ENCODE data around the gene IGIP. TPM values are rescaled to one million over a fixed set of nuclear protein-coding genes. Genes with fewer than 3 reads are reported as not detected.

Gene IGIP
- total RNA-seq, 4 donors from 2014 or later: 21.7 to 26.6 (median 24.4) TPM

GRCh38 chr5:140148508-140148907, 22.8 kb downstream of the IGIP start:
- no peak for TF ChIP-seq CTCF (IDR thresholded peaks at IDR 0.05; ENCODE audit: low read depth)

GRCh38 chr5:140150201-140150600, 24.5 kb downstream of the IGIP start:
- no peak for TF ChIP-seq CTCF (IDR thresholded peaks at IDR 0.05; ENCODE audit: low read depth)

GRCh38 chr5:140151144-140152021, 25.6 kb downstream of the IGIP start:
- TF ChIP-seq CTCF (IDR thresholded peaks at IDR 0.05; ENCODE audit: low read depth): no peak

- TF ChIP-seq CTCF (IDR thresholded peaks at IDR 0.05; ENCODE audit: low read depth): no peak
These were observed 26.6 kb downstream of the IGIP start for GRCh38 chr5:140152022-140152999.

GRCh38 chr5:140153255-140153654, 27.5 kb downstream of the IGIP start:
- no peak for TF ChIP-seq CTCF (IDR thresholded peaks at IDR 0.05; ENCODE audit: low read depth)

- TF ChIP-seq CTCF (IDR thresholded peaks at IDR 0.05; ENCODE audit: low read depth): no peak
These were observed 28.2 kb downstream of the IGIP start for GRCh38 chr5:140153905-140154304.

Data from subcutaneous adipose tissue (tissue), 4 donors.